Body of pancreas (tissue), 4 donors: ENCODE data around the gene TSGA10IP.

Source experiments
- POLR2A ChIP-seq, 3 donors: fragments of 450-650 bp; IDR thresholded peaks; one replicate each; pipeline ENCODE4 v1.6.1; 2016; ENCODE audit warnings: antibody characterized with exemption in 3 of 3, mild to moderate bottlenecking in 2 of 3
- TF ChIP-seq, protein P1 (sequence below), 7 experiments: fragments of 450-650 bp in 4 of 7; fragments of 200-600 bp in 3 of 7; sonication (generic) in 3 of 7; IDR thresholded peaks; one replicate each; pipeline ENCODE4 v1.5.1; 2016 to 2019; ENCODE audit warnings: antibody characterized with exemption in 7 of 7

DNA sequence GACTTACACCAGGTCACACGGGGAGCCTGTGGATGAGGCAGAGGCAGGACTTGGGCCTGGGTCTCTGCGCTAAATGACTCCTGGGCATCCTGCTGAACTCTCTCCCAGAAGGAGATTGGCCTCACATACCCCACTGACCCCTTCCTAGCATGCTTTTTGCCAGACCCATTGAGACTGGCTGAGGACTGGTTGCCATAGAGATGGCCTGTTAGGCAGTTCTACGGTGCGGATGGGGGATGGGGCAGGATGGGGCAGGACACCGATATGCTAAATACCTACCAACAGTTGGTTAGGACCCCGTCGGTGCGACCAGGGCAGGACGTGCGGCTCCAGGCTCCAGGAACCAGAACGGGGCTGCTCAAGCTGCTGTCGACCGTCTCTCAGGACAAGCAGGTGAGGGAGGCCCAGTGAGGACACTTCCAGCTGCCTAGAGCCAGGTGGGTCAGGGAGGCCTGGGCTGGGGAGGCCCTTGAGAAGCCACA lies at the start of gene TSGA10IP:
- TF ChIP-seq, protein P1, sequence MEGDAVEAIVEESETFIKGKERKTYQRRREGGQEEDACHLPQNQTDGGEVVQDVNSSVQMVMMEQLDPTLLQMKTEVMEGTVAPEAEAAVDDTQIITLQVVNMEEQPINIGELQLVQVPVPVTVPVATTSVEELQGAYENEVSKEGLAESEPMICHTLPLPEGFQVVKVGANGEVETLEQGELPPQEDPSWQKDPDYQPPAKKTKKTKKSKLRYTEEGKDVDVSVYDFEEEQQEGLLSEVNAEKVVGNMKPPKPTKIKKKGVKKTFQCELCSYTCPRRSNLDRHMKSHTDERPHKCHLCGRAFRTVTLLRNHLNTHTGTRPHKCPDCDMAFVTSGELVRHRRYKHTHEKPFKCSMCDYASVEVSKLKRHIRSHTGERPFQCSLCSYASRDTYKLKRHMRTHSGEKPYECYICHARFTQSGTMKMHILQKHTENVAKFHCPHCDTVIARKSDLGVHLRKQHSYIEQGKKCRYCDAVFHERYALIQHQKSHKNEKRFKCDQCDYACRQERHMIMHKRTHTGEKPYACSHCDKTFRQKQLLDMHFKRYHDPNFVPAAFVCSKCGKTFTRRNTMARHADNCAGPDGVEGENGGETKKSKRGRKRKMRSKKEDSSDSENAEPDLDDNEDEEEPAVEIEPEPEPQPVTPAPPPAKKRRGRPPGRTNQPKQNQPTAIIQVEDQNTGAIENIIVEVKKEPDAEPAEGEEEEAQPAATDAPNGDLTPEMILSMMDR (IDR thresholded peaks at IDR 0.05), result no peak
- TF ChIP-seq POLR2A (IDR thresholded peaks at IDR 0.05), result no peak
